GM19324 (cell line): Measurements from ENCODE around the gene CMTM1.
"Not testable (repeated sequence)": the region's sequence is repeated elsewhere in the genome, so short reads cannot be mapped to it uniquely, and the experiment has no call there.

Experiments
- ATAC-seq: cut with Tn5 transposase; IDR thresholded peaks from one replicate; pipeline ENCODE4 v1.9.1; 2021; ENCODE audit warnings: mild to moderate bottlenecking, moderate library complexity; ENCODE audit not compliant: unreplicated experiment, low FRiP score

The CMTM1 gene

GRCh38 chr16:66588981-66589713, 22.9 kb downstream of the CMTM1 start:
- peak; percentile 73 for ATAC-seq

GRCh38 chr16:66590322-66590721, 24.1 kb downstream of the CMTM1 start:
- no peak for ATAC-seq

GRCh38 chr16:66591018-66591417, 24.8 kb downstream of the CMTM1 start:
- ATAC-seq = no peak

GRCh38 chr16:66592241-66592640, 26.0 kb downstream of the CMTM1 start:
- no peak for ATAC-seq

GRCh38 chr16:66592814-66593213, 26.6 kb downstream of the CMTM1 start:
- ATAC-seq = no peak

GRCh38 chr16:66594739-66595138, 28.5 kb downstream of the CMTM1 start:
- ATAC-seq = no peak

- not testable (repeated sequence) for ATAC-seq
Measured at GRCh38 chr16:66596559-66596958, 30.3 kb downstream of the CMTM1 start.

- ATAC-seq = no peak
Measured at GRCh38 chr16:66596986-66597848, 31.0 kb downstream of the CMTM1 start.

GRCh38 chr16:66598111-66598510, 31.9 kb downstream of the CMTM1 start:
- ATAC-seq = no peak

- no peak for ATAC-seq
Measured at GRCh38 chr16:66599726-66600125, 33.5 kb downstream of the CMTM1 start.

- ATAC-seq = no peak
Measured at GRCh38 chr16:66600477-66600876, 34.2 kb downstream of the CMTM1 start.

- ATAC-seq = no peak
Measured at GRCh38 chr16:66601471-66601870, 35.2 kb downstream of the CMTM1 start.

GRCh38 chr16:66603537-66604375, 37.5 kb downstream of the CMTM1 start:
- no peak for ATAC-seq

- ATAC-seq = peak; percentile 56
Measured at GRCh38 chr16:66604376-66605176, 38.3 kb downstream of the CMTM1 start, which contains the start of gene CMTM3. TSS of gene CMTM3 (plus strand) at chr16:66604704. CDS start at chr16:66604806, 102 bp downstream.

GRCh38 chr16:66605177-66605978, 39.1 kb downstream of the CMTM1 start:
- peak; percentile 8 for ATAC-seq

GRCh38 chr16:66605979-66606751, 39.9 kb downstream of the CMTM1 start:
- peak; percentile 35 for ATAC-seq

- ATAC-seq = no peak
Measured at GRCh38 chr16:66608241-66609138, 42.3 kb downstream of the CMTM1 start.
